AG04449 (cell line): ENCODE results near the gene TRABD.

ENCODE experiments used
- CTCF ChIA-PET: fragments of 350-600 bp; formaldehyde crosslinking; extraction: SDS; loops from one replicate; lab custom pipeline; 2021; ENCODE audit warnings: antibody characterized with exemption; lab: Yijun Ruan, JAX
- POLR2A ChIA-PET: fragments of 400-600, 350-600 bp; formaldehyde crosslinking; extraction: SDS; loops from one replicate; lab custom pipeline; 2020; ENCODE audit warnings: antibody characterized with exemption, inconsistent platforms; lab: Yijun Ruan, JAX
- DNase-seq: peaks from one replicate; pipeline ENCODE4 v3.0.0-alpha.2; 2010; ENCODE audit warnings: low read depth, low spot score
- H3K4me3 ChIP-seq: 2 replicates; pipeline ENCODE4 v1.5.1; 2011; ENCODE audit warnings: low read depth, mild to moderate bottlenecking, control low read depth, low read length
- TF ChIP-seq, protein P1 (sequence below): IDR thresholded peaks from one replicate; pipeline ENCODE4 v1.5.1; 2011; ENCODE audit warnings: mild to moderate bottlenecking, moderate library complexity, low read length, control low read depth, inconsistent platforms; ENCODE audit not compliant: insufficient read depth; ENCODE audit errors: missing control alignments

Gene TRABD

GRCh38 chr22:50209893-50210292 is 24.2 kb downstream of the TRABD start:
- TF ChIP-seq, protein P1, sequence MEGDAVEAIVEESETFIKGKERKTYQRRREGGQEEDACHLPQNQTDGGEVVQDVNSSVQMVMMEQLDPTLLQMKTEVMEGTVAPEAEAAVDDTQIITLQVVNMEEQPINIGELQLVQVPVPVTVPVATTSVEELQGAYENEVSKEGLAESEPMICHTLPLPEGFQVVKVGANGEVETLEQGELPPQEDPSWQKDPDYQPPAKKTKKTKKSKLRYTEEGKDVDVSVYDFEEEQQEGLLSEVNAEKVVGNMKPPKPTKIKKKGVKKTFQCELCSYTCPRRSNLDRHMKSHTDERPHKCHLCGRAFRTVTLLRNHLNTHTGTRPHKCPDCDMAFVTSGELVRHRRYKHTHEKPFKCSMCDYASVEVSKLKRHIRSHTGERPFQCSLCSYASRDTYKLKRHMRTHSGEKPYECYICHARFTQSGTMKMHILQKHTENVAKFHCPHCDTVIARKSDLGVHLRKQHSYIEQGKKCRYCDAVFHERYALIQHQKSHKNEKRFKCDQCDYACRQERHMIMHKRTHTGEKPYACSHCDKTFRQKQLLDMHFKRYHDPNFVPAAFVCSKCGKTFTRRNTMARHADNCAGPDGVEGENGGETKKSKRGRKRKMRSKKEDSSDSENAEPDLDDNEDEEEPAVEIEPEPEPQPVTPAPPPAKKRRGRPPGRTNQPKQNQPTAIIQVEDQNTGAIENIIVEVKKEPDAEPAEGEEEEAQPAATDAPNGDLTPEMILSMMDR, result peak; percentile 81
- ChIA-PET CTCF (interaction anchor here (6.6 kb wide), 1 partner anchor 62 kb away, joined by 62 read pairs; no protein-coding TSS in a partner anchor), POLR2A (no interaction called here)
- no peak for DNase-seq
- no peak overlapping the region for H3K4me3 ChIP-seq

DNA sequence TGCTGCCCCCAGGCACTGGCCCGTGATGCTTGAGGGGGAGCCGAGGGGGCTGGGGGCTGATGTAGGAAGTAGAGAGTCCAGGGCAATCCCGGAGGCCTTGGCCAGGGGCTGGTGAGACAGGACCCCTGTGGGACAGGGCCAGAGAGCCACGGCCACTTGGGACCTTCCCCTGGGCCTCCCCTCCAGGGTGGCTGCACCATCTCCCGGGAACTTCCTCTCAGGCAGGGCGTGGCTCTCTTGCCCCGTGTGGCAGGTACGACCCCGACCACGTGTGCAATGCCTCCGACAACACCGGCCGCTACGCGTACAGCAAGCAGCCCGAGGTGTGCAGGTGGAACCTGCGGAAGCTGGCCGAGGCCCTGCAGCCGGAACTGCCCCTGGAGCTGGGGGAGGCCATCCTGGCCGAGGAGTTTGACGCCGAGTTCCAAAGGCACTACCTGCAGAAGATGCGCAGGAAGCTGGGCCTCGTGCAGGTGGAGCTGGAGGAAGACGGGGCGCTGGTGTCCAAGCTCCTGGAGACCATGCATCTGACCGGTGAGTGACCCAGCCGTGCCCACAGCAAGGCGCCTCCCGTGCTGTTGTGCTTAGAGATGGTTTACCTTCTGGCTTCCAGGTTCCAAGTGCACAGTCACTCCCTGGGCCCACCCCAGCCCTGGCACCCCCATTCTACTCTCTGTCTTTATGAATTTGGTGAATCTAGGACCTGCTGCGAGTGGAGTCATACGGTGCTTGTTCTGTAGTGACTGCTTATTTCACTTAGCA is 24.8 kb downstream of the TRABD start:
- TF ChIP-seq, protein P1, result no peak
- ChIA-PET POLR2A (no interaction called here), CTCF (interaction anchor here (0.8 to 6.6 kb wide), 9 partner anchors 10 to 280 kb away, joined by 3 to 62 read pairs (median 3); partner anchors contain the start of gene HDAC10)
- no peak for DNase-seq
- H3K4me3 ChIP-seq, result no peak overlapping the region

- no peak for DNase-seq
- TF ChIP-seq, protein P1, result no peak
- CTCF ChIA-PET, result interaction anchor here (0.8 to 6.6 kb wide), 12 partner anchors 9 to 280 kb away, joined by 3 to 62 read pairs (median 4); partner anchors contain the start of gene HDAC10
- POLR2A ChIA-PET, result no interaction called here
- no peak overlapping the region for H3K4me3 ChIP-seq
These were observed 25.4 kb downstream of the TRABD start for GRCh38 chr22:50211147-50211546.

GRCh38 chr22:50213263-50213662 is 27.6 kb downstream of the TRABD start:
- ChIA-PET POLR2A (no interaction called here), CTCF (interaction anchor here (1.5 to 6.6 kb wide), 2 partner anchors 24 to 66 kb away, joined by 3 to 62 read pairs; no protein-coding TSS in a partner anchor)
- TF ChIP-seq, protein P1, result no peak
- H3K4me3 ChIP-seq, result no peak overlapping the region
- no peak for DNase-seq

DNA sequence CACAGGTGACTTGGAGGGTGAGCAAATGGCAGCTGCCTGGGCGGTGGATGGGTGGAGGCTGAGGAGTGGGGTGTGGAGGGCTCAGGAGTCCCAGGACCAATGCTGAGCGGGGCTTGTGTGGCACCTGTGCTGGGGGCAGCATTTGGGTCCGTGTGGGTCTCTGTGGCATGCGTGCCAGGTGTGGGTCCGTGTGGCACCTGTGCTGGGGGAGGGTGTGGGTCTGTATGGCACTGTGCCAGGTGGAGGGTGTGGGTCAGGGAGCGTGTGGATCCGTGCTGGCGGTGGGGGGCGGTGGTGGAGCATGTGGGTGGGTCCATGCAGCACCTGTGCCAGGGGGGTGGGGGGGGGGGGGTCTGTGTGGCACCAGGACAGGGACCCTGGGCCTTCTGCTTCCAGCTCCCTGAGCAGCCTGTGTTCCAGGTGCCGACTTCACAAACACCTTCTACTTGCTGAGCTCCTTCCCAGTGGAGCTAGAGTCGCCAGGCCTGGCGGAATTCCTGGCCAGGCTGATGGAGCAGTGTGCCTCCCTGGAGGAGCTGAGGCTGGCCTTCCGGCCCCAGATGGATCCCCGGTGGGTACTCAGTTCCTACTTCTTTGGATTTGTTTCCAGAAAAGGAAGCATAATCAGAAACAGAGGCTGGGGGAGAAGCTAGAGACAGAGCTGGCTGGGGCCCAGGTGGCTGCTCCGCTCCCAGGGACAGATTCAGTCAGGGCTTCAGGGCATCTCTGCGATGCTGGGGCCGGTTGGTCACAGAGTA is 29.8 kb downstream of the TRABD start:
- CTCF ChIA-PET, result interaction anchor here (1.2 to 6.6 kb wide), 4 partner anchors 8 to 68 kb away, joined by 3 to 62 read pairs (median 10); no protein-coding TSS in a partner anchor
- no peak for DNase-seq

More for the DNA sequence above, 29.8 kb downstream of the TRABD start:
- POLR2A ChIA-PET, result no interaction called here
- TF ChIP-seq, protein P1, result no peak
- no peak overlapping the region for H3K4me3 ChIP-seq
